GM23338 (cell line): ENCODE measurements around the gene RLF. TPM values are rescaled to one million over a fixed set of nuclear protein-coding genes. Genes with fewer than 3 reads are reported as not detected.
A peak's percentile ranks its signal among the peaks of the same experiment; 100 is the strongest.

ENCODE experiments used
- ATAC-seq: fragments of 200-7000 bp; cut with Tn5 transposase; 3 replicates; pipeline ENCODE4 v1.9.1; 2020
- DNase-seq: peaks from one replicate; pipeline ENCODE4 v3.0.0-alpha.2; 2015; ENCODE audit warnings: low spot score
- H2AFZ ChIP-seq: fragments of 200-600 bp; sonication (generic); 2 replicates; pipeline ENCODE4 v1.8.0; 2016; ENCODE audit warnings: antibody characterized with exemption, mild to moderate bottlenecking, moderate library complexity
- H3F3A ChIP-seq: fragments of 200-600 bp; sonication (generic); replicated peaks from 2 replicates; pipeline ENCODE4 v1.8.0; 2017; ENCODE audit warnings: antibody characterized with exemption, mixed run types, low read depth
- H3K27ac ChIP-seq: fragments of 200-600 bp; sonication (generic); 2 replicates; pipeline ENCODE4 v1.6.1; 2016; ENCODE audit warnings: low read depth
- H3K27me3 ChIP-seq: fragments of 200-600 bp; sonication (generic); 2 replicates; pipeline ENCODE4 v1.8.0; 2016; ENCODE audit warnings: mild to moderate bottlenecking, mixed run types, moderate library complexity; ENCODE audit not compliant: insufficient read depth
- H3K36me3 ChIP-seq: fragments of 200-600 bp; sonication (generic); 2 replicates; pipeline ENCODE4 v1.8.0; 2016; ENCODE audit warnings: mild to moderate bottlenecking; ENCODE audit not compliant: insufficient read depth
- H3K4me1 ChIP-seq: fragments of 200-600 bp; sonication (generic); 2 replicates; pipeline ENCODE4 v1.8.0; 2016; ENCODE audit warnings: mild to moderate bottlenecking, moderate library complexity; ENCODE audit not compliant: insufficient read depth
- H3K4me2 ChIP-seq: fragments of 200-600 bp; sonication (generic); 2 replicates; pipeline ENCODE4 v1.7.1; 2017; ENCODE audit warnings: mixed run types
- H3K4me3 ChIP-seq: fragments of 200-600 bp; sonication (generic); 2 replicates; pipeline ENCODE4 v1.6.1; 2016; ENCODE audit warnings: mixed run types
- H3K79me2 ChIP-seq: fragments of 200-600 bp; sonication (generic); replicated peaks from 2 replicates; pipeline ENCODE4 v1.8.0; 2017; ENCODE audit warnings: mild to moderate bottlenecking; ENCODE audit not compliant: insufficient read depth
- H3K9me2 ChIP-seq: fragments of 200-600 bp; sonication (generic); 2 replicates; pipeline ENCODE4 v1.8.0; 2017; ENCODE audit not compliant: insufficient read depth
- H4K20me1 ChIP-seq: fragments of 200-600 bp; sonication (generic); replicated peaks from 2 replicates; pipeline ENCODE4 v1.8.0; 2017; ENCODE audit warnings: mild to moderate bottlenecking; ENCODE audit not compliant: insufficient read depth
- H3K27ac Mint-ChIP-seq: 2 replicates; pipeline ENCODE4 v1.8.0; 2020; ENCODE audit warnings: inconsistent platforms, mild to moderate bottlenecking, moderate library complexity, mixed read lengths
- H3K27me3 Mint-ChIP-seq: 3 replicates; pipeline ENCODE4 v1.8.0; 2022; ENCODE audit warnings: low read depth, mild to moderate bottlenecking, moderate library complexity, mixed read lengths, inconsistent platforms; ENCODE audit not compliant: insufficient read depth, poor library complexity
- H3K36me3 Mint-ChIP-seq: 3 replicates; pipeline ENCODE4 v1.8.0; 2021; ENCODE audit warnings: low read depth, mild to moderate bottlenecking, inconsistent platforms, moderate library complexity, mixed read lengths
- H3K4me1 Mint-ChIP-seq: 3 replicates; pipeline ENCODE4 v1.8.0; 2020; ENCODE audit warnings: mild to moderate bottlenecking, inconsistent platforms, mixed read lengths
- H3K4me3 Mint-ChIP-seq: 3 replicates; pipeline ENCODE4 v1.8.0; 2021; ENCODE audit warnings: moderate library complexity, mild to moderate bottlenecking, inconsistent platforms, mixed read lengths
- H3K9me3 Mint-ChIP-seq: 3 replicates; pipeline ENCODE4 v1.8.0; 2020; ENCODE audit warnings: moderate library complexity, mild to moderate bottlenecking, inconsistent platforms, mixed read lengths
- CREB1 ChIP-seq: fragments of 250-450 bp; sonication (Bioruptor Pico); IDR thresholded peaks from 2 replicates; pipeline ENCODE4 v1.5.0; 2020; ENCODE audit warnings: low read depth, mild to moderate bottlenecking, moderate library complexity
- EZH2 ChIP-seq: fragments of 200-600 bp; sonication (generic); IDR thresholded peaks from one replicate; pipeline ENCODE4 v1.8.0; 2017; ENCODE audit warnings: antibody characterized with exemption, mild to moderate bottlenecking, low read depth; ENCODE audit not compliant: unreplicated experiment
- EZH2phosphoT487 ChIP-seq: fragments of 200-600 bp; sonication (generic); IDR thresholded peaks from one replicate; pipeline ENCODE4 v1.8.1; 2018; ENCODE audit warnings: antibody characterized with exemption; ENCODE audit not compliant: unreplicated experiment
- JUNB ChIP-seq: IDR thresholded peaks from one replicate; pipeline ENCODE4 v1.6.1; 2016; ENCODE audit warnings: antibody characterized with exemption; ENCODE audit not compliant: unreplicated experiment
- NANOG ChIP-seq: IDR thresholded peaks from 2 replicates; pipeline ENCODE4 v1.6.1; 2016; ENCODE audit warnings: antibody characterized with exemption, borderline replicate concordance
- POLR2AphosphoS5 ChIP-seq: IDR thresholded peaks from 2 replicates; pipeline ENCODE4 v1.6.1; 2016; ENCODE audit warnings: antibody characterized with exemption, low read depth
- STAT1 ChIP-seq: IDR thresholded peaks from one replicate; pipeline ENCODE4 v1.6.1; 2016; ENCODE audit warnings: antibody characterized with exemption; ENCODE audit not compliant: unreplicated experiment
- ZNF114 ChIP-seq: fragments of 250-450 bp; sonication (Bioruptor Pico); IDR thresholded peaks from 2 replicates; pipeline ENCODE4 v1.5.0; 2020; ENCODE audit warnings: mild to moderate bottlenecking, moderate library complexity
- ZNF331 ChIP-seq: fragments of 250-450 bp; sonication (Bioruptor Pico); IDR thresholded peaks from 2 replicates; pipeline ENCODE4 v1.5.0; 2020; ENCODE audit warnings: low read depth, mild to moderate bottlenecking, moderate library complexity
- polyA plus RNA-seq: library from polyadenylated mRNA; unstranded; fragments of >200 nt; fragmentation: Nextera tagmentation; extraction: Ambion mirVana; gene quantifications from 2 replicates; pipeline ENCODE4 v1.2.1, GENCODE V29; 2016
- total RNA-seq: library from RNA; depleted of rRNA; stranded (reverse); fragments of >200 nt; shearing (Covaris generic); gene quantifications from 2 replicates; pipeline ENCODE4 v1.2.3, GENCODE V29; 2014
- TF ChIP-seq, protein P1 (sequence below): IDR thresholded peaks from 2 replicates; pipeline ENCODE4 v1.6.1; 2016; ENCODE audit warnings: antibody characterized with exemption
- TF ChIP-seq, protein P2 (sequence below), 2 experiments: fragments of 200-600 bp in 1 of 2; sonication (generic) in 1 of 2; conservative IDR thresholded peaks; 2 replicates each; pipeline versions ENCODE4 v1.5.1 to v1.6.1; 2016 to 2017; ENCODE audit warnings: antibody characterized with exemption in 2 of 2, low read depth in 2 of 2, mild to moderate bottlenecking in 2 of 2, moderate library complexity in 1 of 2
- TF ChIP-seq, protein P3 (sequence below): IDR thresholded peaks from one replicate; pipeline ENCODE4 v1.6.1; 2018; ENCODE audit warnings: antibody characterized with exemption; ENCODE audit not compliant: unreplicated experiment
- TF ChIP-seq, protein P4 (sequence below): fragments of 250-450 bp; sonication (Bioruptor Pico); IDR thresholded peaks from 2 replicates; pipeline ENCODE4 v1.5.0; 2020; ENCODE audit warnings: mild to moderate bottlenecking, moderate library complexity

The RLF gene
- total and polyA plus RNA-seq, 2 experiments from 2014 or later: 6.6 to 21.1 TPM

DNA sequence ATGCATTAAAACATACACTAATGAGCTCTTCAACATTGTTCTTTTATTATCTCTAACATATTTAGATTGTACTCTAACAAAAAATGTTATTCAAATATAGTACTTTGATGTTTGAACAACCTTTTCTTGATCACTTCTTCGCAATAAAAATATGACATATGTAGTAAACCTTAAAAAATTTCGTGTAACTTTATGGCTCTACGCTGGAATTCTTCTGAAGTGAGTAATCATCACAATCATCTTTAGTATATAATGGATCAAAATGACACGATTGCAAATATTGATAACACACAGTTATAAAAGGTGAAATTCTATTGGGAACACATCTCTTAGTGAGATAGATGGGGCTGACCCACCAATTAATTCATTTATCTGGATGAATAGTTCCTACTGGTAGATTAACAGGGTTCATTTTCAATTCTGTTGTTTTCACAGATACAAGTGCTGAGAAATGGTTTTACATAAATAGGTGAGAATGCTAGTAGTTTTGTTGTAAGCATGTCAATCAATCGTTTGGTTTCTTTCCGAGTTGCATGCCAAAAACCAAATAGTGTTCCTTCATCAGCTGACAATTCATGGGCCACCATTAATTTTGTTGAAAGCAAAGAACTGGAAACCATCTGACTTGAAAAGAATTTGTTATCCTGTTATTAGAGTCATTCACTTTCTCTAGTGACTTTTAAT lies 95.4 kb downstream of the RLF start:
- no peak overlapping the region for H2AFZ ChIP-seq
- DNase-seq (no peak), ATAC-seq (no peak)
- Mint-ChIP-seq H3K27me3 (peaks cover 6% of the 10 kb centered on the region), H3K36me3 (peaks cover 15% of the 10 kb centered on the region), H3K4me3 (peak overlapping the region; percentile 93), H3K4me1 (peaks cover 4% of the 10 kb centered on the region; the same call in 1 of the 3 replicates), H3K27ac (no peak overlapping the region), H3K9me3 (no peaks in the 10 kb centered on the region)
- no peaks in the 10 kb centered on the region; the same call in 1 of the 2 replicates for H3F3A ChIP-seq
- H3K79me2 ChIP-seq: peaks cover 44% of the 10 kb centered on the region
- peaks cover 14% of the 10 kb centered on the region for H3K36me3 ChIP-seq
- H3K9me2 ChIP-seq: no peaks in the 10 kb centered on the region
- H3K4me1 ChIP-seq: peaks cover 8% of the 10 kb centered on the region; the same call in 1 of the 2 replicates
- H4K20me1 ChIP-seq: peaks cover 4% of the 10 kb centered on the region; the same call in 1 of the 2 replicates
- peak overlapping the region; percentile 87 for H3K4me3 ChIP-seq
- peak overlapping the region; percentile 78 for H3K4me2 ChIP-seq
- TF ChIP-seq, protein P1, sequence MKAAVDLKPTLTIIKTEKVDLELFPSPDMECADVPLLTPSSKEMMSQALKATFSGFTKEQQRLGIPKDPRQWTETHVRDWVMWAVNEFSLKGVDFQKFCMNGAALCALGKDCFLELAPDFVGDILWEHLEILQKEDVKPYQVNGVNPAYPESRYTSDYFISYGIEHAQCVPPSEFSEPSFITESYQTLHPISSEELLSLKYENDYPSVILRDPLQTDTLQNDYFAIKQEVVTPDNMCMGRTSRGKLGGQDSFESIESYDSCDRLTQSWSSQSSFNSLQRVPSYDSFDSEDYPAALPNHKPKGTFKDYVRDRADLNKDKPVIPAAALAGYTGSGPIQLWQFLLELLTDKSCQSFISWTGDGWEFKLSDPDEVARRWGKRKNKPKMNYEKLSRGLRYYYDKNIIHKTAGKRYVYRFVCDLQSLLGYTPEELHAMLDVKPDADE: no peak
- no peak for TF ChIP-seq EZH2
- TF ChIP-seq, protein P2, sequence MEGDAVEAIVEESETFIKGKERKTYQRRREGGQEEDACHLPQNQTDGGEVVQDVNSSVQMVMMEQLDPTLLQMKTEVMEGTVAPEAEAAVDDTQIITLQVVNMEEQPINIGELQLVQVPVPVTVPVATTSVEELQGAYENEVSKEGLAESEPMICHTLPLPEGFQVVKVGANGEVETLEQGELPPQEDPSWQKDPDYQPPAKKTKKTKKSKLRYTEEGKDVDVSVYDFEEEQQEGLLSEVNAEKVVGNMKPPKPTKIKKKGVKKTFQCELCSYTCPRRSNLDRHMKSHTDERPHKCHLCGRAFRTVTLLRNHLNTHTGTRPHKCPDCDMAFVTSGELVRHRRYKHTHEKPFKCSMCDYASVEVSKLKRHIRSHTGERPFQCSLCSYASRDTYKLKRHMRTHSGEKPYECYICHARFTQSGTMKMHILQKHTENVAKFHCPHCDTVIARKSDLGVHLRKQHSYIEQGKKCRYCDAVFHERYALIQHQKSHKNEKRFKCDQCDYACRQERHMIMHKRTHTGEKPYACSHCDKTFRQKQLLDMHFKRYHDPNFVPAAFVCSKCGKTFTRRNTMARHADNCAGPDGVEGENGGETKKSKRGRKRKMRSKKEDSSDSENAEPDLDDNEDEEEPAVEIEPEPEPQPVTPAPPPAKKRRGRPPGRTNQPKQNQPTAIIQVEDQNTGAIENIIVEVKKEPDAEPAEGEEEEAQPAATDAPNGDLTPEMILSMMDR (conservative IDR thresholded peaks at IDR 0.05; ENCODE audit: low read depth in 2 of 2): no peak
- TF ChIP-seq POLR2AphosphoS5: no peak
- no peak for TF ChIP-seq EZH2phosphoT487
- no peak for TF ChIP-seq NANOG
- TF ChIP-seq JUNB: no peak
- TF ChIP-seq CREB1 (CRISPR knock-in tag): no peak
- TF ChIP-seq, protein P3, sequence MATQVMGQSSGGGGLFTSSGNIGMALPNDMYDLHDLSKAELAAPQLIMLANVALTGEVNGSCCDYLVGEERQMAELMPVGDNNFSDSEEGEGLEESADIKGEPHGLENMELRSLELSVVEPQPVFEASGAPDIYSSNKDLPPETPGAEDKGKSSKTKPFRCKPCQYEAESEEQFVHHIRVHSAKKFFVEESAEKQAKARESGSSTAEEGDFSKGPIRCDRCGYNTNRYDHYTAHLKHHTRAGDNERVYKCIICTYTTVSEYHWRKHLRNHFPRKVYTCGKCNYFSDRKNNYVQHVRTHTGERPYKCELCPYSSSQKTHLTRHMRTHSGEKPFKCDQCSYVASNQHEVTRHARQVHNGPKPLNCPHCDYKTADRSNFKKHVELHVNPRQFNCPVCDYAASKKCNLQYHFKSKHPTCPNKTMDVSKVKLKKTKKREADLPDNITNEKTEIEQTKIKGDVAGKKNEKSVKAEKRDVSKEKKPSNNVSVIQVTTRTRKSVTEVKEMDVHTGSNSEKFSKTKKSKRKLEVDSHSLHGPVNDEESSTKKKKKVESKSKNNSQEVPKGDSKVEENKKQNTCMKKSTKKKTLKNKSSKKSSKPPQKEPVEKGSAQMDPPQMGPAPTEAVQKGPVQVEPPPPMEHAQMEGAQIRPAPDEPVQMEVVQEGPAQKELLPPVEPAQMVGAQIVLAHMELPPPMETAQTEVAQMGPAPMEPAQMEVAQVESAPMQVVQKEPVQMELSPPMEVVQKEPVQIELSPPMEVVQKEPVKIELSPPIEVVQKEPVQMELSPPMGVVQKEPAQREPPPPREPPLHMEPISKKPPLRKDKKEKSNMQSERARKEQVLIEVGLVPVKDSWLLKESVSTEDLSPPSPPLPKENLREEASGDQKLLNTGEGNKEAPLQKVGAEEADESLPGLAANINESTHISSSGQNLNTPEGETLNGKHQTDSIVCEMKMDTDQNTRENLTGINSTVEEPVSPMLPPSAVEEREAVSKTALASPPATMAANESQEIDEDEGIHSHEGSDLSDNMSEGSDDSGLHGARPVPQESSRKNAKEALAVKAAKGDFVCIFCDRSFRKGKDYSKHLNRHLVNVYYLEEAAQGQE: no peak
- TF ChIP-seq, protein P4, sequence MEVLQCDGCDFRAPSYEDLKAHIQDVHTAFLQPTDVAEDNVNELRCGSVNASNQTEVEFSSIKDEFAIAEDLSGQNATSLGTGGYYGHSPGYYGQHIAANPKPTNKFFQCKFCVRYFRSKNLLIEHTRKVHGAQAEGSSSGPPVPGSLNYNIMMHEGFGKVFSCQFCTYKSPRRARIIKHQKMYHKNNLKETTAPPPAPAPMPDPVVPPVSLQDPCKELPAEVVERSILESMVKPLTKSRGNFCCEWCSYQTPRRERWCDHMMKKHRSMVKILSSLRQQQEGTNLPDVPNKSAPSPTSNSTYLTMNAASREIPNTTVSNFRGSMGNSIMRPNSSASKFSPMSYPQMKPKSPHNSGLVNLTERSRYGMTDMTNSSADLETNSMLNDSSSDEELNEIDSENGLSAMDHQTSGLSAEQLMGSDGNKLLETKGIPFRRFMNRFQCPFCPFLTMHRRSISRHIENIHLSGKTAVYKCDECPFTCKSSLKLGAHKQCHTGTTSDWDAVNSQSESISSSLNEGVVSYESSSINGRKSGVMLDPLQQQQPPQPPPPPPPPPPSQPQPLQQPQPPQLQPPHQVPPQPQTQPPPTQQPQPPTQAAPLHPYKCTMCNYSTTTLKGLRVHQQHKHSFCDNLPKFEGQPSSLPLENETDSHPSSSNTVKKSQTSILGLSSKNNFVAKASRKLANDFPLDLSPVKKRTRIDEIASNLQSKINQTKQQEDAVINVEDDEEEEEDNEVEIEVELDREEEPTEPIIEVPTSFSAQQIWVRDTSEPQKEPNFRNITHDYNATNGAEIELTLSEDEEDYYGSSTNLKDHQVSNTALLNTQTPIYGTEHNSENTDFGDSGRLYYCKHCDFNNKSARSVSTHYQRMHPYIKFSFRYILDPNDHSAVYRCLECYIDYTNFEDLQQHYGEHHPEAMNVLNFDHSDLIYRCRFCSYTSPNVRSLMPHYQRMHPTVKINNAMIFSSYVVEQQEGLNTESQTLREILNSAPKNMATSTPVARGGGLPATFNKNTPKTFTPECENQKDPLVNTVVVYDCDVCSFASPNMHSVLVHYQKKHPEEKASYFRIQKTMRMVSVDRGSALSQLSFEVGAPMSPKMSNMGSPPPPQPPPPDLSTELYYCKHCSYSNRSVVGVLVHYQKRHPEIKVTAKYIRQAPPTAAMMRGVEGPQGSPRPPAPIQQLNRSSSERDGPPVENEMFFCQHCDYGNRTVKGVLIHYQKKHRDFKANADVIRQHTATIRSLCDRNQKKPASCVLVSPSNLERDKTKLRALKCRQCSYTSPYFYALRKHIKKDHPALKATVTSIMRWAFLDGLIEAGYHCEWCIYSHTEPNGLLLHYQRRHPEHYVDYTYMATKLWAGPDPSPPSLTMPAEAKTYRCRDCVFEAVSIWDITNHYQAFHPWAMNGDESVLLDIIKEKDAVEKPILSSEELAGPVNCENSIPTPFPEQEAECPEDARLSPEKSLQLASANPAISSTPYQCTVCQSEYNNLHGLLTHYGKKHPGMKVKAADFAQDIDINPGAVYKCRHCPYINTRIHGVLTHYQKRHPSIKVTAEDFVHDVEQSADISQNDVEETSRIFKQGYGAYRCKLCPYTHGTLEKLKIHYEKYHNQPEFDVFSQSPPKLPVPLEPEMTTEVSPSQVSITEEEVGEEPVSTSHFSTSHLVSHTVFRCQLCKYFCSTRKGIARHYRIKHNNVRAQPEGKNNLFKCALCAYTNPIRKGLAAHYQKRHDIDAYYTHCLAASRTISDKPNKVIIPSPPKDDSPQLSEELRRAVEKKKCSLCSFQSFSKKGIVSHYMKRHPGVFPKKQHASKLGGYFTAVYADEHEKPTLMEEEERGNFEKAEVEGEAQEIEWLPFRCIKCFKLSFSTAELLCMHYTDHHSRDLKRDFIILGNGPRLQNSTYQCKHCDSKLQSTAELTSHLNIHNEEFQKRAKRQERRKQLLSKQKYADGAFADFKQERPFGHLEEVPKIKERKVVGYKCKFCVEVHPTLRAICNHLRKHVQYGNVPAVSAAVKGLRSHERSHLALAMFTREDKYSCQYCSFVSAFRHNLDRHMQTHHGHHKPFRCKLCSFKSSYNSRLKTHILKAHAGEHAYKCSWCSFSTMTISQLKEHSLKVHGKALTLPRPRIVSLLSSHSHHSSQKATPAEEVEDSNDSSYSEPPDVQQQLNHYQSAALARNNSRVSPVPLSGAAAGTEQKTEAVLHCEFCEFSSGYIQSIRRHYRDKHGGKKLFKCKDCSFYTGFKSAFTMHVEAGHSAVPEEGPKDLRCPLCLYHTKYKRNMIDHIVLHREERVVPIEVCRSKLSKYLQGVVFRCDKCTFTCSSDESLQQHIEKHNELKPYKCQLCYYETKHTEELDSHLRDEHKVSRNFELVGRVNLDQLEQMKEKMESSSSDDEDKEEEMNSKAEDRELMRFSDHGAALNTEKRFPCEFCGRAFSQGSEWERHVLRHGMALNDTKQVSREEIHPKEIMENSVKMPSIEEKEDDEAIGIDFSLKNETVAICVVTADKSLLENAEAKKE (CRISPR knock-in tag): no peak
- no peak for TF ChIP-seq ZNF114 (CRISPR knock-in tag)
- TF ChIP-seq STAT1: no peak
- no peak for TF ChIP-seq ZNF331 (CRISPR knock-in tag)
- H3K27me3 ChIP-seq: no peaks in the 10 kb centered on the region
- peak overlapping the region; percentile 99 for H3K27ac ChIP-seq
